GM18868 (cell line): Measurements from ENCODE around the gene KRTAP4-2.
"Not testable (repeated sequence)": the region's sequence is repeated elsewhere in the genome, so short reads cannot be mapped to it uniquely, and the experiment has no call there.

Experiments used
- ATAC-seq: cut with Tn5 transposase; IDR thresholded peaks from one replicate; pipeline ENCODE4 v1.9.1; 2021; ENCODE audit warnings: mild to moderate bottlenecking, moderate library complexity; ENCODE audit not compliant: unreplicated experiment

Gene KRTAP4-2

GRCh38 chr17:41177727-41178271, at the start of gene KRTAP4-2:
Gene KRTAP4-2, minus strand, starts transcription at chr17:41178221. Its CDS starts 57 bp downstream, at chr17:41178164.
- ATAC-seq = no peak

GRCh38 chr17:41226598-41227095, 48.6 kb upstream of the KRTAP4-2 start, which contains the start of gene KRTAP9-2:
Gene KRTAP9-2, plus strand, starts transcription at chr17:41226648. Its CDS starts 7 bp downstream, at chr17:41226655.
- ATAC-seq = not testable (repeated sequence)

GRCh38 chr17:41226051-41226450, 48.0 kb upstream of the KRTAP4-2 start:
- no peak for ATAC-seq

GRCh38 chr17:41223821-41224220, 45.8 kb upstream of the KRTAP4-2 start:
- no peak for ATAC-seq

GRCh38 chr17:41215681-41216080, 37.7 kb upstream of the KRTAP4-2 start:
- no peak for ATAC-seq

GRCh38 chr17:41212524-41213169, 34.6 kb upstream of the KRTAP4-2 start:
- no peak for ATAC-seq

- ATAC-seq = no peak
Observed at GRCh38 chr17:41211845-41212466, 33.9 kb upstream of the KRTAP4-2 start.

- ATAC-seq = no peak
Observed at GRCh38 chr17:41199421-41200078, 21.5 kb upstream of the KRTAP4-2 start.

GRCh38 chr17:41196068-41196467, 18.0 kb upstream of the KRTAP4-2 start:
- ATAC-seq = no peak

GRCh38 chr17:41190328-41190727, 12.3 kb upstream of the KRTAP4-2 start:
- ATAC-seq = no peak

- ATAC-seq = not testable (repeated sequence)
Observed at GRCh38 chr17:41189837-41190318, 11.9 kb upstream of the KRTAP4-2 start, which contains the start of gene KRTAP9-1. Gene KRTAP9-1, plus strand, starts transcription at chr17:41189887. Its CDS starts 0 bp downstream, at chr17:41189887.

- no peak for ATAC-seq
Observed at GRCh38 chr17:41186872-41187271, 8.9 kb upstream of the KRTAP4-2 start.

GRCh38 chr17:41185001-41185400, 7.0 kb upstream of the KRTAP4-2 start:
- no peak for ATAC-seq

- ATAC-seq = no peak
Observed at GRCh38 chr17:41184480-41184961, 6.5 kb upstream of the KRTAP4-2 start, which contains the start of gene KRTAP4-1. Gene KRTAP4-1, minus strand, starts transcription at chr17:41184911. Its CDS starts 57 bp downstream, at chr17:41184854.

- ATAC-seq = no peak
Observed at GRCh38 chr17:41178843-41179616, 1.0 kb upstream of the KRTAP4-2 start.

GRCh38 chr17:41178341-41178740, 320 bp upstream of the KRTAP4-2 start:
- no peak for ATAC-seq

- ATAC-seq = no peak
Observed at GRCh38 chr17:41176744-41177387, 1.2 kb downstream of the KRTAP4-2 start.

GRCh38 chr17:41171886-41172285, 6.1 kb downstream of the KRTAP4-2 start:
- ATAC-seq = no peak

GRCh38 chr17:41168121-41168520, 9.9 kb downstream of the KRTAP4-2 start, which contains the start of gene KRTAP4-3:
Gene KRTAP4-3, minus strand, starts transcription at chr17:41168221. Its CDS starts 49 bp downstream, at chr17:41168172.
- no peak for ATAC-seq
